IPS-15b (cell line): ENCODE data around the gene PABPC1L.

Source experiments
- H3K27me3 ChIP-seq: one replicate; pipeline ENCODE4 v1.6.1; 2013; ENCODE audit warnings: low read length; ENCODE audit not compliant: control insufficient read depth, insufficient read depth
- H3K36me3 ChIP-seq: one replicate; pipeline ENCODE4 v1.6.1; 2013; ENCODE audit warnings: low read length; ENCODE audit not compliant: control insufficient read depth, insufficient read depth
- H3K4me1 ChIP-seq: one replicate; pipeline ENCODE4 v1.6.1; 2013; ENCODE audit warnings: mild to moderate bottlenecking, low read length; ENCODE audit not compliant: control insufficient read depth, insufficient read depth
- H3K4me3 ChIP-seq: one replicate; pipeline ENCODE4 v1.5.1; 2013; ENCODE audit warnings: low read depth, low read length
- H3K9ac ChIP-seq: one replicate; pipeline ENCODE4 v1.6.1; 2013; ENCODE audit warnings: low read depth, mild to moderate bottlenecking, low read length
- H3K9me3 ChIP-seq: one replicate; pipeline ENCODE4 v1.6.1; 2013; ENCODE audit warnings: mild to moderate bottlenecking, low read length; ENCODE audit not compliant: control insufficient read depth, insufficient read depth

PABPC1L gene

GRCh38 chr20:44976698-44977097 is 66.8 kb downstream of the PABPC1L start:
- no peak overlapping the region for H3K4me3 ChIP-seq
- no peak overlapping the region for H3K9ac ChIP-seq
- H3K9me3 ChIP-seq, result no peaks in the 10 kb centered on the region
- no peaks in the 10 kb centered on the region for H3K4me1 ChIP-seq
- no peaks in the 10 kb centered on the region for H3K27me3 ChIP-seq
- peaks cover 4% of the 10 kb centered on the region for H3K36me3 ChIP-seq

- H3K27me3 ChIP-seq, result no peaks in the 10 kb centered on the region
- no peak overlapping the region for H3K9ac ChIP-seq
- H3K4me1 ChIP-seq, result no peaks in the 10 kb centered on the region
- H3K9me3 ChIP-seq, result no peaks in the 10 kb centered on the region
- H3K36me3 ChIP-seq, result peaks cover 7% of the 10 kb centered on the region
- no peak overlapping the region for H3K4me3 ChIP-seq
Observed at GRCh38 chr20:44979090-44979621, 69.3 kb downstream of the PABPC1L start.

- Histone ChIP-seq H3K9ac (no peak overlapping the region), H3K36me3 (peaks cover 7% of the 10 kb centered on the region), H3K4me1 (no peaks in the 10 kb centered on the region), H3K27me3 (no peaks in the 10 kb centered on the region), H3K4me3 (no peak overlapping the region), H3K9me3 (no peaks in the 10 kb centered on the region)
Observed at GRCh38 chr20:44981736-44982406, 72.0 kb downstream of the PABPC1L start.

DNA sequence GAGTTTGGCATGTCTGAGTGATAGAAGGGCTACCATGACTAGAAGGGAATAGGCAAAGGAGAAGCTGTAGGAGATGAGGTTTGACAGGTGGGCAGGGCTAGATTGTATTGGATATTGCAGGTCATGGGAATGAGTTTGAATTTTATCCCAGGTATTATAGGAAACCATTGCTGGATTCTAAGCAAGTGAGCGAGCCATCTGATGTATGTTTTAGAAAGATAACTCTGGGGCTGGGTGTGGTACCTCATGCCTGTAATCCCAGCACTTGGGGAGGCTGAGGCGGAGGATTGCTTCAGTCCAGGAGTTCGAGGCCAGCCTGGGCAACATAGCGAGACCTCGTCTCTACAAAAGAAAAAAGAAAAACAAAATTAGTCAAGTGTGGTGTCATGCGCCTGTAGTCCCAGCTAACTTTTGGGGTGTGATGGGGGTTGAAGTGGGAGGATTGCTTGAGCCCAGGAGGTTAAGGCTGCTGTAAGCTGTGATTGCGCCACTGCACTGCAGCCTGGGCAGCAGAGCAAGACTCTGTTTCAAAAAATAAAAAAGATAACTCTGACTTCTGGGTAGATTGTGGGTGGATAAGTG is 73.3 kb downstream of the PABPC1L start:
- Histone ChIP-seq H3K4me1 (no peaks in the 10 kb centered on the region), H3K27me3 (no peaks in the 10 kb centered on the region), H3K4me3 (no peak overlapping the region), H3K9me3 (no peaks in the 10 kb centered on the region), H3K36me3 (peaks cover 7% of the 10 kb centered on the region), H3K9ac (no peak overlapping the region)

DNA sequence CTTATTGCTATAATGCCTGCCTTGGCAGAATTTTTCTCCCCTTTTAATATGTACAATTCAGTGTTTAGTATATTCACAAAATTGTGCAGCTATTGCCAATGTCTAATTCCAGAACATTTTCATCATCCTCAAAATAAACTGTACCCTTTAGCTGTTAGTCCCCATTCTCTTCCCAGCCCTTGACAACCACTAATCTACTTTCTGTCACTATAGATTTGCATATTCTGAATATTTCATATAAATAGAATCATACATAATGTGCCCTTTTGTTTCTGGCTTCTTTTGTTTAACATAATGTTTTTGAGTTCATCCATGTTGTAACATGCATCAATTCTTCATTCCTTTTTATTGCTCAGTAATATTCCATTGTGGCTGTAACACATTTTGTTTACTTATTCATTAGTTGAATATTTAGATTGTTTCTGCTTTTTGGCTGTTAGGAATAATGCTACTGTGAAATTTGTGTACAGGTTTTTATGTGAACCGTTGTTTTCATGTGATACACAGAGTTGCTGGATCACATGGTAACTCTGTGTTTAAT is 78.8 kb downstream of the PABPC1L start:
- Histone ChIP-seq H3K9ac (no peak overlapping the region), H3K4me3 (no peak overlapping the region), H3K9me3 (no peaks in the 10 kb centered on the region), H3K27me3 (no peaks in the 10 kb centered on the region), H3K36me3 (no peaks in the 10 kb centered on the region), H3K4me1 (peaks cover 2% of the 10 kb centered on the region)
